Stomach (tissue), 4 donors: Measurements from ENCODE around the gene ARPC5.

Experiments used
- CTCF ChIP-seq, 7 experiments: fragments of 450-650 bp in 4 of 7; fragments of 200-600 bp in 3 of 7; sonication (generic) in 3 of 7; IDR thresholded peaks; one replicate each; pipeline ENCODE4 v1.5.1; 2016 to 2019; ENCODE audit warnings: antibody characterized with exemption in 7 of 7, control low read depth in 2 of 7, mild to moderate bottlenecking in 1 of 7
- EP300 ChIP-seq: sonication (generic); formaldehyde crosslinking; IDR thresholded peaks from one replicate; pipeline ENCODE4 v1.6.1; 2017; ENCODE audit warnings: antibody characterized with exemption

GRCh38 chr1:183654706-183655105 lies 19.1 kb upstream of the ARPC5 start:
- no peak for TF ChIP-seq CTCF (IDR thresholded peaks at IDR 0.05)
- TF ChIP-seq EP300, result no peak
